Type B pancreatic cell (in vitro differentiated cells): ENCODE data around the gene WDR5. TPM values are rescaled to one million over a fixed set of nuclear protein-coding genes. Genes with fewer than 3 reads are reported as not detected.

Source experiments
- DNase-seq: peaks from one replicate; pipeline ENCODE4 v3.0.0; 2021; ENCODE audit warnings: mixed read lengths; ENCODE audit not compliant: unreplicated experiment; ENCODE audit errors: extremely low spot score
- H3K27ac Mint-ChIP-seq: 2 replicates; pipeline ENCODE4 v1.8.0; 2021; ENCODE audit warnings: mild to moderate bottlenecking, mixed read lengths
- H3K27me3 Mint-ChIP-seq: 2 replicates; pipeline ENCODE4 v1.8.0; 2021; ENCODE audit warnings: mixed read lengths
- H3K36me3 Mint-ChIP-seq: 2 replicates; pipeline ENCODE4 v1.8.0; 2021; ENCODE audit warnings: mixed read lengths
- H3K4me1 Mint-ChIP-seq: one replicate; pipeline ENCODE4 v1.8.0; 2021; ENCODE audit warnings: mixed read lengths; ENCODE audit not compliant: unreplicated experiment
- H3K4me3 Mint-ChIP-seq: 2 replicates; pipeline ENCODE4 v1.8.0; 2021; ENCODE audit warnings: mild to moderate bottlenecking, mixed read lengths
- H3K9me3 Mint-ChIP-seq: 2 replicates; pipeline ENCODE4 v1.8.0; 2021; ENCODE audit warnings: mixed read lengths
- CTCF ChIP-seq: fragments of 200-600 bp; sonication (generic); conservative IDR thresholded peaks from 2 replicates; pipeline ENCODE4 v1.5.0; 2021; ENCODE audit warnings: antibody characterized with exemption, mild to moderate bottlenecking
- total RNA-seq: library from RNA; stranded (reverse); gene quantifications from 2 replicates; pipeline ENCODE4 v1.2.1, GENCODE V29; 2021; ENCODE audit warnings: low replicate concordance

WDR5 gene
- total RNA-seq, 1 donor from 2014 or later, result 45.7 TPM

GRCh38 chr9:134153450-134153849 is 17.6 kb downstream of the WDR5 start:
- H3K27ac Mint-ChIP-seq, result no peak overlapping the region
- TF ChIP-seq CTCF, result no peak
- no peak for DNase-seq
- peaks cover 6% of the 10 kb centered on the region for H3K4me1 Mint-ChIP-seq
- H3K36me3 Mint-ChIP-seq, result peaks cover 7% of the 10 kb centered on the region
- no peak overlapping the region for H3K4me3 Mint-ChIP-seq
- no peaks in the 10 kb centered on the region for H3K9me3 Mint-ChIP-seq
- no peaks in the 10 kb centered on the region for H3K27me3 Mint-ChIP-seq

GRCh38 chr9:134154262-134154701 is 18.4 kb downstream of the WDR5 start:
- Mint-ChIP-seq H3K9me3 (no peaks in the 10 kb centered on the region), H3K4me3 (no peak overlapping the region), H3K27me3 (no peaks in the 10 kb centered on the region), H3K36me3 (peaks cover 8% of the 10 kb centered on the region), H3K4me1 (peaks cover 6% of the 10 kb centered on the region), H3K27ac (no peak overlapping the region)
- TF ChIP-seq CTCF, result no peak
- no peak for DNase-seq

- H3K27me3 Mint-ChIP-seq, result no peaks in the 10 kb centered on the region
- peaks cover 2% of the 10 kb centered on the region for H3K4me1 Mint-ChIP-seq
- DNase-seq, result no peak
- peaks cover 11% of the 10 kb centered on the region for H3K36me3 Mint-ChIP-seq
- no peak for TF ChIP-seq CTCF
- H3K27ac Mint-ChIP-seq, result no peak overlapping the region
- H3K9me3 Mint-ChIP-seq, result no peaks in the 10 kb centered on the region
- H3K4me3 Mint-ChIP-seq, result no peak overlapping the region
These were observed 20.0 kb downstream of the WDR5 start for GRCh38 chr9:134155812-134156377.

GRCh38 chr9:134156564-134157377 is 20.9 kb downstream of the WDR5 start:
- Mint-ChIP-seq H3K9me3 (no peaks in the 10 kb centered on the region), H3K36me3 (peaks cover 10% of the 10 kb centered on the region), H3K4me3 (no peak overlapping the region), H3K4me1 (no peaks in the 10 kb centered on the region), H3K27me3 (no peaks in the 10 kb centered on the region), H3K27ac (no peak overlapping the region)
- TF ChIP-seq CTCF, result no peak
- DNase-seq, result no peak

- DNase-seq, result no peak
- no peaks in the 10 kb centered on the region for H3K4me1 Mint-ChIP-seq
- H3K36me3 Mint-ChIP-seq, result peaks cover 16% of the 10 kb centered on the region
- no peak for TF ChIP-seq CTCF
- no peaks in the 10 kb centered on the region for H3K27me3 Mint-ChIP-seq
- H3K9me3 Mint-ChIP-seq, result no peaks in the 10 kb centered on the region
- no peak overlapping the region for H3K27ac Mint-ChIP-seq
- no peak overlapping the region for H3K4me3 Mint-ChIP-seq
These were observed 21.6 kb downstream of the WDR5 start for GRCh38 chr9:134157378-134157885.
